ENCODE data around the gene UBE2O. TPM values are rescaled to one million over a fixed set of nuclear protein-coding genes. Genes with fewer than 3 reads are reported as not detected.

The UBE2O gene
- total and polyA plus RNA-seq, 2 donors (not counting 3 experiments of a cell fraction or from before 2014, with no cell fraction given) = 13.9 to 34.1 TPM

- Histone ChIP-seq H3K4me3 (replicated peaks in 1 of 3; ENCODE audit: insufficient read depth in 1 of 3, low read depth in 1 of 3, low read length in 3 of 3) (no peak overlapping the region), H3K9ac (replicated peaks; ENCODE audit: extremely low read depth, insufficient read depth, low read length) (no peak overlapping the region), H2AFZ (ENCODE audit: low read depth, low read length) (no peak overlapping the region), H3K79me2 (ENCODE audit: control insufficient read depth, insufficient read depth, low read length) (peaks cover 40% of the 10 kb centered on the region), H3K27me3 (ENCODE audit: control insufficient read depth in 2 of 2, insufficient read depth in 2 of 2, low read length in 2 of 2) (no peaks in the 10 kb centered on the region), H3K4me2 (ENCODE audit: insufficient read depth, low read length) (no peak overlapping the region), H3K9me1 (replicated peaks; ENCODE audit: control insufficient read depth, extremely low read depth, insufficient read depth, low read length) (no peaks in the 10 kb centered on the region), H3K27ac (ENCODE audit: insufficient read depth, low read depth, low read length) (no peak overlapping the region), H3K9me3 (replicated peaks; ENCODE audit: control insufficient read depth, insufficient read depth, low read length) (no peaks in the 10 kb centered on the region), H3K4me1 (ENCODE audit: control insufficient read depth, extremely low read depth, insufficient read depth, low read length) (peaks cover 22% of the 10 kb centered on the region), H4K20me1 (replicated peaks; ENCODE audit: control insufficient read depth, extremely low read depth, insufficient read depth, low read length) (no peaks in the 10 kb centered on the region), H3K36me3 (ENCODE audit: control insufficient read depth in 2 of 2, extremely low read depth in 1 of 2, insufficient read depth in 2 of 2, low read length in 2 of 2) (no peaks in the 10 kb centered on the region)
- ChIA-PET POLR2A (no interaction called here), CTCF (no interaction called here)
- intact Hi-C loops (cut with micrococcal nuclease) = no loop called here
- FAIRE-seq = no peak
- no peak for TF ChIP-seq GATA2 (IDR thresholded peaks at IDR 0.05; ENCODE audit: insufficient read depth, insufficient read length, low read depth, low read length)
- no peak for TF ChIP-seq POLR2A (IDR thresholded peaks at IDR 0.05; ENCODE audit: low read depth, low read length)
- TF ChIP-seq CTCF (IDR thresholded peaks at IDR 0.05; ENCODE audit: extremely low read depth in 1 of 2, insufficient read depth in 1 of 2, low read depth in 1 of 2, low read length in 2 of 2) = no peak
- no peak for TF ChIP-seq EZH2 (IDR thresholded peaks at IDR 0.05; ENCODE audit: borderline replicate concordance, low read depth, low read length, severe bottlenecking)
- TF ChIP-seq MYC (IDR thresholded peaks at IDR 0.05; ENCODE audit: low read depth, low read length) = no peak
- TF ChIP-seq JUN (IDR thresholded peaks at IDR 0.05; ENCODE audit: borderline replicate concordance, insufficient read depth, insufficient read length, low read depth) = no peak
- no peak for TF ChIP-seq POLR2AphosphoS5 (IDR thresholded peaks at IDR 0.05; ENCODE audit: insufficient read depth, low read depth, low read length)
- no peak for TF ChIP-seq MAX (IDR thresholded peaks at IDR 0.05; ENCODE audit: insufficient read depth, insufficient read length)
- no peak for TF ChIP-seq FOS (IDR thresholded peaks at IDR 0.05; ENCODE audit: borderline replicate concordance, insufficient read depth, low read length)
- dilution Hi-C loops (cut with MboI; ENCODE audit: extremely low pct_ligation_motif_present, low sequenced_read_pairs) = loop anchor here (25.0 kb wide), 1 partner anchor 219 kb away; no protein-coding TSS in a partner anchor
- BruUV-seq (replicated peaks) = no TSS peak
- DNase-seq (ENCODE audit: low read depth, low spot score) = no peak
These were observed 21.4 kb downstream of the UBE2O start for GRCh38 chr17:76431509-76431908.
